Mesenchymal stem cell (in vitro differentiated cells and primary cell): ENCODE results near the gene ZNF521.

Experiments used
- DNase-seq: peaks from one replicate; pipeline ENCODE4 v3.0.0-alpha.2; 2013
- H2AFZ ChIP-seq: one replicate; pipeline ENCODE4 v1.6.1; 2013; ENCODE audit warnings: low read depth, mild to moderate bottlenecking, control low read depth, inconsistent platforms, low read length, moderate library complexity
- H2AK5ac ChIP-seq: 2 replicates; pipeline ENCODE4 v1.6.1; 2013; ENCODE audit warnings: low read length, moderate library complexity, mild to moderate bottlenecking, inconsistent platforms; ENCODE audit not compliant: severe bottlenecking
- H2BK120ac ChIP-seq: one replicate; pipeline ENCODE4 v1.6.1; 2013; ENCODE audit warnings: low read depth, mild to moderate bottlenecking, inconsistent platforms, low read length, moderate library complexity
- H2BK12ac ChIP-seq, 2 experiments: one replicate each; pipeline ENCODE4 v1.6.1; 2013; ENCODE audit warnings: inconsistent platforms in 2 of 2, low read length in 2 of 2, mild to moderate bottlenecking in 2 of 2, moderate library complexity in 2 of 2, control low read depth in 1 of 2
- H2BK15ac ChIP-seq: one replicate; pipeline ENCODE4 v1.6.1; 2013; ENCODE audit warnings: mild to moderate bottlenecking, low read depth, inconsistent platforms; ENCODE audit not compliant: poor library complexity, severe bottlenecking
- H2BK5ac ChIP-seq: 2 replicates; pipeline ENCODE4 v1.6.1; 2013; ENCODE audit warnings: low read depth, mild to moderate bottlenecking, low read length, control low read depth, inconsistent platforms; ENCODE audit not compliant: poor library complexity, severe bottlenecking
- H3K14ac ChIP-seq, 2 experiments: one replicate each; pipeline ENCODE4 v1.6.1; 2013; ENCODE audit warnings: inconsistent platforms in 2 of 2, low read length in 2 of 2, control low read depth in 1 of 2, mild to moderate bottlenecking in 1 of 2, moderate library complexity in 1 of 2
- H3K18ac ChIP-seq, 2 experiments: one replicate each; pipeline ENCODE4 v1.6.1; 2013; ENCODE audit warnings: inconsistent platforms in 2 of 2, low read length in 2 of 2, control low read depth in 1 of 2, low read depth in 1 of 2, mild to moderate bottlenecking in 1 of 2
- H3K23ac ChIP-seq, 2 experiments: one replicate each; pipeline ENCODE4 v1.6.1; 2013; ENCODE audit warnings: inconsistent platforms in 2 of 2, low read length in 2 of 2, mild to moderate bottlenecking in 2 of 2, moderate library complexity in 2 of 2, control low read depth in 1 of 2
- H3K27ac ChIP-seq: 2 replicates; pipeline ENCODE4 v1.5.1; 2013; ENCODE audit warnings: mild to moderate bottlenecking, moderate library complexity, low read length, control low read depth, inconsistent platforms; ENCODE audit not compliant: poor library complexity, severe bottlenecking
- H3K27me3 ChIP-seq, 2 experiments: 2 replicates each; pipeline versions ENCODE4 v1.6.1 to v1.7.0; 2013; ENCODE audit warnings: low read length in 2 of 2, mild to moderate bottlenecking in 2 of 2, moderate library complexity in 2 of 2, control low read depth in 1 of 2, inconsistent platforms in 1 of 2; ENCODE audit not compliant: control insufficient read depth in 1 of 2, insufficient read depth in 1 of 2
- H3K36me3 ChIP-seq, 2 experiments: 2 replicates each; pipeline versions ENCODE4 v1.6.1 to v1.7.0; 2013; ENCODE audit warnings: low read length in 2 of 2, control low read depth in 1 of 2, inconsistent platforms in 1 of 2, low read depth in 1 of 2, mild to moderate bottlenecking in 1 of 2; ENCODE audit not compliant: insufficient read depth in 2 of 2, control insufficient read depth in 1 of 2
- H3K4ac ChIP-seq, 2 experiments: one replicate each; pipeline ENCODE4 v1.6.1; 2013; ENCODE audit warnings: inconsistent platforms in 2 of 2, low read length in 2 of 2, mild to moderate bottlenecking in 2 of 2, moderate library complexity in 2 of 2, control low read depth in 1 of 2, low read depth in 1 of 2
- H3K4me1 ChIP-seq: 2 replicates; pipeline ENCODE4 v1.6.1; 2013; ENCODE audit warnings: low read depth, low read length, control low read depth; ENCODE audit not compliant: control insufficient read depth, insufficient read depth
- H3K4me2 ChIP-seq: 2 replicates; pipeline ENCODE4 v1.6.1; 2013; ENCODE audit warnings: low read length, mild to moderate bottlenecking, inconsistent platforms; ENCODE audit not compliant: poor library complexity, severe bottlenecking
- H3K4me3 ChIP-seq, 2 experiments: 2 replicates each; pipeline versions ENCODE4 v1.5.1 to v1.7.0; 2013; ENCODE audit warnings: low read length in 2 of 2, mild to moderate bottlenecking in 2 of 2, control low read depth in 1 of 2, low read depth in 1 of 2; ENCODE audit not compliant: insufficient read depth in 1 of 2
- H3K79me1 ChIP-seq: replicated peaks from 2 replicates; pipeline ENCODE4 v1.6.1; 2013; ENCODE audit warnings: mild to moderate bottlenecking, control low read depth, low read length, inconsistent platforms; ENCODE audit not compliant: poor library complexity, severe bottlenecking
- H3K9ac ChIP-seq: 2 replicates; pipeline ENCODE4 v1.7.0; 2013; ENCODE audit warnings: mild to moderate bottlenecking, low read length, moderate library complexity
- H3K9me3 ChIP-seq: 2 replicates; pipeline ENCODE4 v1.7.0; 2013; ENCODE audit warnings: mild to moderate bottlenecking, low read length; ENCODE audit not compliant: control insufficient read depth
- H4K8ac ChIP-seq: one replicate; pipeline ENCODE4 v1.6.1; 2013; ENCODE audit warnings: inconsistent platforms, mild to moderate bottlenecking, low read length, moderate library complexity
- H4K91ac ChIP-seq: one replicate; pipeline ENCODE4 v1.6.1; 2013; ENCODE audit warnings: mild to moderate bottlenecking, low read length, inconsistent platforms
- WGBS: methylation state at CpG from one replicate; pipeline ENCODE4 v1.1.7; 2013; ENCODE audit warnings: mixed read lengths; 5-methylcytosine and 5-hydroxymethylcytosine counted together

ZNF521 gene

DNA sequence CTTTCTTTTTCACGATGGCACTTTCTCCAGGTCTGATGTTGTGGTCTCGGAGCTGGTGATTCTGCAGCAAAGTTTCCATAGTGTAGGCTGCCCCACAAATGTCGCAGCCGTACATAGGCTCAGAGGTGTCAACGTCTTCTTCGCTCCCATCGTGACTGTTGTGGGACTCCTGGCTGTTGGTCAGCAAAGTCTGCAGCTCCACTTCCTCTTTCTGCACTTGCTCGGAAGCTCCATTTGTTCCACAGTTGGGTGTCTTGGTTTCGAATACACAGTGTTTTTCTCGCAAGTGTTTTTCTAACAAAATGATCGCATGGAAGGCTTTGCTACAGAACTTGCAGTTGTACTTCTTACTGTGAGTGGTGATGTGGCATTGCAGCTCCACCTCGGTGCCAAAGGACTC lies 126.8 kb downstream of the ZNF521 start:
- no peaks in the 10 kb centered on the region for H3K9me3 ChIP-seq
- WGBS = 90% methylated on average over 12 of the region's 12 CpGs
- no peak overlapping the region for H2BK15ac ChIP-seq
- H3K14ac ChIP-seq = no peak overlapping the region
- no peak overlapping the region for H4K8ac ChIP-seq
- H2BK12ac ChIP-seq = no peak overlapping the region
- no peak overlapping the region for H2AFZ ChIP-seq
- H2AK5ac ChIP-seq = no peak overlapping the region
- no peak overlapping the region for H3K18ac ChIP-seq
- no peak for DNase-seq
- H2BK5ac ChIP-seq = no peak overlapping the region
- no peak overlapping the region for H3K23ac ChIP-seq
- H3K27ac ChIP-seq = no peak overlapping the region
- no peak overlapping the region for H3K9ac ChIP-seq
- H4K91ac ChIP-seq = no peak overlapping the region
- no peak overlapping the region for H2BK120ac ChIP-seq
- H3K36me3 ChIP-seq = peaks cover 33 to 44% of the 10 kb centered on the region in 2 experiments
- H3K79me1 ChIP-seq = peaks cover 35% of the 10 kb centered on the region
- peaks cover 2% of the 10 kb centered on the region for H3K4me1 ChIP-seq
- H3K4me3 ChIP-seq = no peak overlapping the region
- H3K4me2 ChIP-seq = no peak overlapping the region
- H3K4ac ChIP-seq = no peak overlapping the region
- no peaks in the 10 kb centered on the region for H3K27me3 ChIP-seq

DNA sequence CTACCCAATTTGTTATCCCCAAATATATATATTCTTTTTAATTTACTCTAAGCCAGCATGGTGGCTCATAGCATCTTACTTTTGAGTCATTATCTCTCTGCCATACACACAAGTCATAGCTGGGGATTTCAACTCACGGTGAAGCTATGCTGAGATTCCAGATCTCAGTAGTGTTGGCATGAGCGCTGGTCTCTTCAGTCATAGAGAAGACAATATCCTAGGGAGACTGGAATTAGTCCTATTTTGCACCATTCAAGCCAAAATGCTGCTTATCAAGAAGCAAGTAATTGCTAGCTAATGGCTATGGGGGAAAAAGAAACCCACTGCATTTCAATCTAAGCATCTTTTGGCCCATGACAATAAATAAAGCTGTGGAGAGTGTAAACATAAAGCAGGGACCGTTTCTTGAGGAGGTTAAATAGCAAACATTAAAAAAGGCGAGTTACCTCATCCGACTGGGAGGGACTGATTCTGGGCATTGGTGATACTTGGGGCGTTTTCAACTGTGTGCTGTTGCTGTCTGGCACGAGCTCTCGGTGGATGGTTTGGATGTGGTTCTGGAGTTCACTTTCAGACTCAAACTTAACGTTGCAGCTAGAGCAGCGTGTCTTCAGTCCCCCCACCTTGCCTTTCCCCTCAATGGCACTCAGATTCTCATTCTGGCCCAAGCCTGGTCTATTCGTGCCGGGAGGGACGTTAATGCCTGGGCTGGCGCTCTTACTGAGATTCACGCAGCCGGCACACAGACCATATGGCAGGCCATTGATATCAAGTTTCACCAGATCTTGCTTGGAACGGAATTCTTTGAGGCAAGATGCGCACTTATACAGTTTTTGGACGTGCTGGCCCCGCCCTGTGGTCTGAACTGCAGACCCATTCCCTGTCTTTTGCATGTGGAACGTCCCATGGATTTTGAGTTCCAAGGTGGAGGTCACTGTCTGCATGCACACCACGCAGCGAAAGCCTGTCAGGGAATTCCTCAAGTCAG lies 127.8 kb downstream of the ZNF521 start:
- Histone ChIP-seq H3K4me3 (no peak overlapping the region), H3K36me3 (peaks cover 33 to 47% of the 10 kb centered on the region in 2 experiments), H3K4me1 (peaks cover 2% of the 10 kb centered on the region), H2BK15ac (no peak overlapping the region), H3K23ac (no peak overlapping the region), H4K91ac (no peak overlapping the region), H4K8ac (peak overlapping the region; percentile 10), H3K4me2 (no peak overlapping the region), H3K18ac (no peak overlapping the region), H3K14ac (no peak overlapping the region), H3K79me1 (peaks cover 37% of the 10 kb centered on the region), H3K9me3 (no peaks in the 10 kb centered on the region), H3K4ac (no peak overlapping the region), H3K27ac (no peak overlapping the region), H2BK5ac (no peak overlapping the region), H2BK120ac (no peak overlapping the region), H2AFZ (no peak overlapping the region), H2AK5ac (no peak overlapping the region), H3K9ac (no peak overlapping the region), H2BK12ac (no peak overlapping the region), H3K27me3 (no peaks in the 10 kb centered on the region)
- 96% methylated on average over 23 of the region's 23 CpGs for WGBS
- no peak for DNase-seq

DNA sequence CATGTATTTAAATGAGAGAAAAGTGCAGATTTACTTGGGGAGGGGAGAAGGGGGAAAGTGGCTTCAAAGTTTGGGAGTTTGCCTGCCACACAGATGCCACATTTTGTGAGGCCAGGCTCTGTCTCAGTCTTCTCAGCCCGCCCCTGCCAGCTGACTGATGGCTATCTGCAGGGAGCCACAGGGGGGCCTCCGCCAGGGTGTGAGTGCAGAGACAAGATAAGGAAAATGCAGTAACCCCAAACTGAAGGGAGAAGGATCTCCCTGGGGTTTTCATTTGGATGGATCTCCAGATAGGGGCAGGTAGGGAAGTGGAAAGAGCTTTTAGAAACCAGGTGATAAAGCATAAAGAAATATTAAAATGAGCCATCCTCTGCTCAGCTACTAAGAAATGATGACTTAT lies 128.8 kb downstream of the ZNF521 start:
- Histone ChIP-seq H3K23ac (no peak overlapping the region), H4K91ac (no peak overlapping the region), H2AFZ (no peak overlapping the region), H3K4me3 (no peak overlapping the region), H3K79me1 (peaks cover 37% of the 10 kb centered on the region), H2BK15ac (no peak overlapping the region), H4K8ac (no peak overlapping the region), H3K36me3 (peaks cover 33 to 52% of the 10 kb centered on the region in 2 experiments), H3K9ac (no peak overlapping the region), H2BK12ac (no peak overlapping the region), H3K27ac (no peak overlapping the region), H3K9me3 (no peaks in the 10 kb centered on the region), H3K4me1 (peaks cover 2% of the 10 kb centered on the region), H2AK5ac (no peak overlapping the region), H2BK120ac (no peak overlapping the region), H3K18ac (no peak overlapping the region), H3K4me2 (no peak overlapping the region), H3K14ac (no peak overlapping the region), H3K27me3 (no peaks in the 10 kb centered on the region), H2BK5ac (no peak overlapping the region), H3K4ac (peak overlapping the region in 1 of 2 experiments; percentile 13)
- no peak for DNase-seq
- WGBS = 60% methylated on average over 2 of the region's 2 CpGs

DNA sequence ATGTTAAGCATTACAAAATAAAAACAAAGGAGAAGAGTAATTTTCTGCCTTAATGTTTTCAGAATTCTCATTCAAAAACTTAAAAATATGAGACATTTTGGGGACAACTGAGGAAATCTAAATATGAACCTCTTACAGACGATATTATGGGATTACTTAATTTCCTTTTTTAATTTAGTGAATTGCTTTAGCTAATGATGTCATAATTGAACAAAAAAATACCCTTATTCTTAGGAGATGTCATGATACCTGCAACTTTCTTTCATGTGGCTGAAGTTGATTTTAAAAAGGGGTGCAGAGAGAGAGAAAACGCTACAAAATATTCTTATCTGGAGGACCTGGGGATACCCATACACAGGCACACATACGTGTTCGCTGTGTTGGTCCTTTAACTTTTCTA lies 129.3 kb downstream of the ZNF521 start:
- Histone ChIP-seq H2BK15ac (no peak overlapping the region), H3K9me3 (no peaks in the 10 kb centered on the region), H2BK12ac (no peak overlapping the region), H3K4me3 (no peak overlapping the region), H3K79me1 (peaks cover 37% of the 10 kb centered on the region), H3K18ac (no peak overlapping the region), H3K14ac (no peak overlapping the region), H2BK5ac (no peak overlapping the region), H3K36me3 (peaks cover 33 to 58% of the 10 kb centered on the region in 2 experiments), H2BK120ac (no peak overlapping the region), H2AK5ac (no peak overlapping the region), H3K4me1 (peaks cover 2% of the 10 kb centered on the region), H3K27me3 (no peaks in the 10 kb centered on the region), H3K23ac (no peak overlapping the region), H3K27ac (no peak overlapping the region), H3K9ac (no peak overlapping the region), H3K4me2 (no peak overlapping the region), H3K4ac (no peak overlapping the region), H4K8ac (no peak overlapping the region), H2AFZ (no peak overlapping the region), H4K91ac (no peak overlapping the region)
- DNase-seq = no peak
- WGBS = 98% methylated on average over 3 of the region's 4 CpGs
